Measurements from ENCODE around the gene PWWP2B. TPM values are rescaled to one million over a fixed set of nuclear protein-coding genes. Genes with fewer than 3 reads are reported as not detected.
A peak's percentile ranks its signal among the peaks of the same experiment; 100 is the strongest.

PWWP2B gene
- total and polyA plus RNA-seq, 2 of the 8 experiments (the other 6 are each of a cell fraction or from before 2014, with no cell fraction given) = 5.3 to 10.8 TPM

DNA sequence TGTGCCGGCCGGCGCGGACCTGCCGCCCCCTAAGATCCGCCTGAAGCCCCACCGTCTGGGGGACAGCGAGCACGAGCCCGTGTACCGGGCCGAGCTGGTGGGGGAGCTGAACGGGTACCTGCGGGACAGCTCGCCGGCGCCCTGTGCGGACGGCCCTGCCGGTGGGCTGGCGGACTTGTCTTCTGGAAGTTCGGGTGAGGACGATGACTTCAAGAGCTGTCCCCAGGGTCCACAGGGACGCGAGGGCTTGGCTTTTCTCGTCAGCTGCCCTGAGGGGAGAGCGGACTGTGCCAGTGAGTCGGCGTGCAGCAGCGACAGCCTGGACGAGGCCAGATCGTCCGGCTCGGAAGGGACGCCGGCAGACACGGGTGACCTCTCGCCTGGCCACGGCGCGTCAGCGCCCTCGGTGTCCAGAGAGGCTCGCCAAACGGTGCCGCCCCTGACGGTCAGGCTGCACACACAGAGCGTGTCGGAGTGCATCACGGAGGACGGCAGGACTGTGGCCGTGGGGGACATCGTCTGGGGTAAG lies 8.5 kb downstream of the PWWP2B start:
- Histone ChIP-seq H4K8ac (ENCODE audit: extremely low read depth, insufficient read depth, low read length) (peak overlapping the region; percentile 39), H3K27me3 (replicated peaks in 1 of 4; ENCODE audit: control insufficient read depth in 3 of 4, extremely low read depth in 1 of 4, insufficient read depth in 3 of 4, low read length in 3 of 4) (no peaks in the 10 kb centered on the region), H3K23me2 (ENCODE audit: low read depth, low read length) (no peaks in the 10 kb centered on the region), H3K9me3 (ENCODE audit: insufficient read depth in 2 of 2, low read depth in 1 of 2, low read length in 1 of 2) (no peaks in the 10 kb centered on the region), H3K79me2 (ENCODE audit: control insufficient read depth in 1 of 2, insufficient read depth in 2 of 2, low read length in 2 of 2) (no peaks in the 10 kb centered on the region), H3K14ac (ENCODE audit: insufficient read length) (no peak overlapping the region), H2BK120ac (replicated peaks; ENCODE audit: low read depth, low read length) (peak overlapping the region; percentile 10), H3K27ac (ENCODE audit: low read depth, low read length) (no peak overlapping the region), H3K36me3 (ENCODE audit: control insufficient read depth in 2 of 4, insufficient read depth in 4 of 4, low read length in 3 of 4) (peaks cover 0 to 8% (median 2%) of the 10 kb centered on the region in 4 experiments; a peak in 3 of 8 replicates), H4K5ac (ENCODE audit: insufficient read length, low read depth, low read length) (peak overlapping the region; percentile 16), H3K18ac (ENCODE audit: extremely low read depth, low read length) (no peak overlapping the region; the same call in none of the 2 replicates), H3K56ac (replicated peaks; ENCODE audit: insufficient read length, low read depth, low read length) (no peak overlapping the region), H2AK5ac (ENCODE audit: low read depth, low read length) (peak overlapping the region; percentile 98; the same call in 1 of the 2 replicates), H2BK20ac (ENCODE audit: low read length) (0 out of 2 replicates have a peak overlapping the region, but pooled peaks have one; percentile 75), H4K20me1 (replicated peaks in 1 of 2; ENCODE audit: control insufficient read depth in 1 of 2, insufficient read depth in 2 of 2, low read length in 2 of 2) (peaks cover 0 to 3% of the 10 kb centered on the region in 2 experiments), H2BK12ac (ENCODE audit: low read depth, low read length) (peak overlapping the region; percentile 97; the same call in 1 of the 2 replicates), H2BK5ac (ENCODE audit: low read depth, low read length) (peak overlapping the region; percentile 66; the same call in 1 of the 2 replicates), H4K91ac (replicated peaks; ENCODE audit: insufficient read length, low read length) (peak overlapping the region; percentile 80), H3K79me1 (ENCODE audit: low read depth, low read length) (peaks cover 2% of the 10 kb centered on the region; the same call in 1 of the 2 replicates), H3K4me2 (ENCODE audit: insufficient read depth in 1 of 2, low read depth in 2 of 2, low read length in 2 of 2) (no peak overlapping the region), H2AFZ (ENCODE audit: low read length) (no peak overlapping the region), H3K9ac (replicated peaks in 1 of 4; ENCODE audit: extremely low read depth in 1 of 4, low read depth in 3 of 4, low read length in 3 of 4) (no peak overlapping the region; a peak in 1 of 7 replicates), H3K4me1 (replicated peaks in 1 of 4; ENCODE audit: control insufficient read depth in 3 of 4, insufficient read depth in 4 of 4, low read length in 3 of 4) (peaks cover 3 to 48% (median 35%) of the 10 kb centered on the region in 4 experiments), H3K23ac (ENCODE audit: insufficient read length) (no peak overlapping the region), H2BK15ac (ENCODE audit: low read length) (no peak overlapping the region; the same call in 1 of the 2 replicates), H3K4ac (replicated peaks; ENCODE audit: insufficient read length, low read depth, low read length) (peak overlapping the region; percentile 99), H3K4me3 (ENCODE audit: extremely low read depth in 1 of 4, insufficient read depth in 2 of 4, low read depth in 3 of 4, low read length in 4 of 4) (no peak overlapping the region)
- TF ChIP-seq, protein P1, sequence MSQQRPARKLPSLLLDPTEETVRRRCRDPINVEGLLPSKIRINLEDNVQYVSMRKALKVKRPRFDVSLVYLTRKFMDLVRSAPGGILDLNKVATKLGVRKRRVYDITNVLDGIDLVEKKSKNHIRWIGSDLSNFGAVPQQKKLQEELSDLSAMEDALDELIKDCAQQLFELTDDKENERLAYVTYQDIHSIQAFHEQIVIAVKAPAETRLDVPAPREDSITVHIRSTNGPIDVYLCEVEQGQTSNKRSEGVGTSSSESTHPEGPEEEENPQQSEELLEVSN (IDR thresholded peaks at IDR 0.05) = 0 out of 2 replicates have a peak, but pooled peaks have one; percentile 2
- TF ChIP-seq JUN (IDR thresholded peaks at IDR 0.05; ENCODE audit: low read depth, low read length) = no peak
- 91% methylated on average over 47 of the region's 53 CpGs; no CpG with 5 or more reads in 1 of the 2 experiments for WGBS, 2 experiments (ENCODE audit: extremely low coverage in 1 of 2, insufficient coverage in 1 of 2, insufficient read length in 1 of 2, insufficient replicate concordance in 2 of 2, low coverage in 1 of 2, low lambda C conversion rate in 2 of 2, missing lambda C conversion rate in 1 of 2)
- POLR2A ChIA-PET (ENCODE audit: partially characterized antibody) = interaction anchor here (1.3 to 5.6 kb wide), 7 partner anchors 8 to 41 kb away, joined by 3 to 71 read pairs (median 6); partner anchors contain the start of gene PWWP2B
- FAIRE-seq = no peak
- no peak for DNase-seq (ENCODE audit: low read depth in 1 of 2, low spot score in 2 of 2)
- CTCF ChIA-PET (ENCODE audit: partially characterized antibody) = interaction anchor here (0.5 to 3.2 kb wide), 19 partner anchors 8 to 228 kb away, joined by 3 to 28 read pairs (median 4); no protein-coding TSS in a partner anchor

Measured in H1 (cell line).